Brain microvascular endothelial cell (primary cell): ENCODE data around the gene KCND2.

Source experiments
- DNase-seq: peaks from one replicate; pipeline ENCODE4 v3.0.0-alpha.2; 2020
- H3K27ac ChIP-seq: fragments of 250-450 bp; sonication (Bioruptor Pico); 2 replicates; pipeline ENCODE4 v1.5.1; 2020; ENCODE audit warnings: mild to moderate bottlenecking, moderate library complexity
- H3K27me3 ChIP-seq: fragments of 250-450 bp; sonication (Bioruptor Pico); replicated peaks from 2 replicates; pipeline ENCODE4 v1.5.1; 2020; ENCODE audit warnings: mild to moderate bottlenecking
- H3K36me3 ChIP-seq: fragments of 250-450 bp; sonication (Bioruptor Pico); replicated peaks from 2 replicates; pipeline ENCODE4 v1.5.1; 2020; ENCODE audit warnings: mild to moderate bottlenecking
- H3K4me3 ChIP-seq: 2 replicates; pipeline ENCODE4 v1.5.1; 2011; ENCODE audit warnings: low read depth, mild to moderate bottlenecking, control low read depth, low read length, moderate library complexity
- in situ Hi-C: cut with HindIII; loops from 2 replicates; pipeline ENCODE4 v1.10.0; 2017; ENCODE audit warnings: low sequenced_read_pairs, low pct_ligation_motif_present
- TF ChIP-seq, protein P1 (sequence below): IDR thresholded peaks from 2 replicates; pipeline ENCODE4 v1.5.1; 2011; ENCODE audit warnings: low read depth, mild to moderate bottlenecking, moderate library complexity, low read length, control low read depth, inconsistent platforms; ENCODE audit errors: missing control alignments

KCND2 gene

DNA sequence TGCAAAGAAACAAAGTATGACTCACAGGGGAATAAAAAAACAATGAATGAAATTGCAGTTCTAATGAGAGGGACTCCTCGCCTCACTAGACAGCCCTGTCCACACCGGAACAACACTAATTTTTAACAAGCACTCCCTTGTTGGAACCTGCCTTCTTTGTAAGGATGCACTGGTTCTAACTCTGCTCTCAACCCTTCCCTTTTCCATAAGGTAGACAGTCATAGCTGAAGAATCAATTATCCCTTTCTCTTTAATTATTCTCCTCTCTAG lies 519.8 kb downstream of the KCND2 start:
- Histone ChIP-seq H3K4me3 (no peak overlapping the region), H3K27me3 (no peaks in the 10 kb centered on the region), H3K36me3 (no peaks in the 10 kb centered on the region), H3K27ac (no peak overlapping the region)
- TF ChIP-seq, protein P1, sequence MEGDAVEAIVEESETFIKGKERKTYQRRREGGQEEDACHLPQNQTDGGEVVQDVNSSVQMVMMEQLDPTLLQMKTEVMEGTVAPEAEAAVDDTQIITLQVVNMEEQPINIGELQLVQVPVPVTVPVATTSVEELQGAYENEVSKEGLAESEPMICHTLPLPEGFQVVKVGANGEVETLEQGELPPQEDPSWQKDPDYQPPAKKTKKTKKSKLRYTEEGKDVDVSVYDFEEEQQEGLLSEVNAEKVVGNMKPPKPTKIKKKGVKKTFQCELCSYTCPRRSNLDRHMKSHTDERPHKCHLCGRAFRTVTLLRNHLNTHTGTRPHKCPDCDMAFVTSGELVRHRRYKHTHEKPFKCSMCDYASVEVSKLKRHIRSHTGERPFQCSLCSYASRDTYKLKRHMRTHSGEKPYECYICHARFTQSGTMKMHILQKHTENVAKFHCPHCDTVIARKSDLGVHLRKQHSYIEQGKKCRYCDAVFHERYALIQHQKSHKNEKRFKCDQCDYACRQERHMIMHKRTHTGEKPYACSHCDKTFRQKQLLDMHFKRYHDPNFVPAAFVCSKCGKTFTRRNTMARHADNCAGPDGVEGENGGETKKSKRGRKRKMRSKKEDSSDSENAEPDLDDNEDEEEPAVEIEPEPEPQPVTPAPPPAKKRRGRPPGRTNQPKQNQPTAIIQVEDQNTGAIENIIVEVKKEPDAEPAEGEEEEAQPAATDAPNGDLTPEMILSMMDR = no peak
- in situ Hi-C loops = no loop called here
- no peak for DNase-seq

DNA sequence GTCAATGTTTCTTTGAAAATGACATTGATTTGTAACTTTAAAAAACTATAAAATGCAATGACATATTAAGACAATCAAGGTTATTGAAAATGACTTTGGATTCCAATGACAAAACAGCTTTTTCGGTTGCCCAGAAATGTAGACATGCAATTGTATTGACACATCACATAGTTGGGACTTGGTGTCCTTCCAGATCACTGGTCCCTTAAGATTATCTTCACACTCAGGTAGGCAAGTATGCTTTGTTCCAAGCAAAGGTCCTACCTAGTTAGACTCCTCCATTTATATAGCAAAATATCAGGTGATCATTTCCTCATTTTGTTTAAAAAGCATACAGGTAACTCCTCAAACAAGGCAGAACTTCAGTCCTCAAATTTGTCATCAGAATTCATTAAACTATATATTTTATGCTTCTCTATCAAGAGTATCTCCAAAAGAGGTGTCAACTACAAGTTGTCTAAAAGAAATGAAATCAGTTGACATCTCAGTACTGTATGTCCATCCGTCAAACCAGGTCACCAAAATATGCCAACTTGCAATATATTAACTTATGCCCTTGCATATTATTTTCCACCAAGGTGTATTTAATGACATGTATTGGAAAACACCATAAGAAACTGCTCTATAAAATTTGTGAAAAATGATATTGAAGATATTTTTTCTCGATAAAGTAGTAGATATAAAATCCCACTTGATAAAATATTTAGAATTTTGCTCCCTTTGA lies 520.4 kb downstream of the KCND2 start:
- in situ Hi-C loops = no loop called here
- DNase-seq = no peak
- Histone ChIP-seq H3K27me3 (no peaks in the 10 kb centered on the region), H3K36me3 (no peaks in the 10 kb centered on the region), H3K4me3 (no peak overlapping the region), H3K27ac (no peak overlapping the region)
- TF ChIP-seq, protein P1 = no peak

DNA sequence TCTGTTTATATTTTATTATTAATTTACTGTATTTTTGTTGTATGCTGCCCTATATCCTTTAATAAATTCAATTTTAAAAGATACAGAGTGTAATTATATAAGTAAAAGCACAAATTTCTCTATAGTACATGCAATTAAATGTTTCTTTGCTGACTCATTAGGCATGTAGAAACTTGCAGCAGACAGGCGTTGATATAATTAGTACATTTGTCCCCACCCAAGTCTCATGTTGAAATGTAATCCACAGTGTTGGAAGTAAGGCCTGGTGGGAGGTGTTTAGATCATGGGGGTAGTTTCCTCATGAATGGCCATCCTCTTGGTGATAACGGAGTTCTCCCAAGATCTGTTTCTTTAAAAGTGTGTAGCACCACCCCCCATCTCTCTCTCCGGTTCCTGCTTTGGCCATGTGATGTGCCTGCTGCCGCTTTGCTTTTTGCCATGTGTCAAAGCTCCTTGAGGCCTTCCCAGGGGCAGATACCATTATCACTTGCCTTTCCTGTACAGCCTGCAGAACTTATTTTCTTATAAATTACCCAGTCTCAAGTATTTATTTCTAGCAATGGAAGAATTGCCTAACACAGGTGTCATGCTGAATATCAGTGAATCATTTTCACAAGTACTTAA lies 521.2 kb downstream of the KCND2 start:
- no peak for DNase-seq
- H3K27ac ChIP-seq = no peak overlapping the region

DNA sequence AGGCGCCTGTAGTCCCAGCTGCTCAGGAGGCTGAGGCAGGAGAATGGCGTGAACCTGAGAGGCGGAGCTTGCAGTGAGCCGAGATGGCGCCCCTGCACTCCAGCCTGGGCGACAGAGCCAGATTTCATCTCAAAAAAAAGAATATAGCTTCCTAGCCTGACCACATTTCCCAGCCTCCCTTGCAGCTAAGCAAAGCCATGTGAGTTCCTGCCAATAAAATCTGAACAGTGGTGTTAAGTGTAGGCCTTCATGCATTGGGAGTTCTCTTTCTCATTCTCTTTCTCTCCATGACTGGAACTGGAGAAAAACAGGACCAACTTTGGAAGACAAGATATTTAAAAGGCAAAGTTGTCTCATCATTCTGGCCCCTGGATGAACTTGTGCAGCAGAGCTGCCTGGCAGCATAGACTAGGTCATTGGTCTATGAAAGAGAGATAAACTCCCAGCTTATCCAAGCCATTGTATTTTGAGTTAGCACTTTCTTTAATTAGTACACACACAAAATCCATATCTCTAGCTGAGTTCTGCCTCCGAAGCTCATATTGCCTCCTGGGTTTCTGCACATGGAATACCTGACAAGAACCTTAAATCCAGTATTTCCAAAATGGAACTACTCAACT lies 524.2 kb downstream of the KCND2 start:
- H3K27me3 ChIP-seq = no peaks in the 10 kb centered on the region
- H3K36me3 ChIP-seq = no peaks in the 10 kb centered on the region
- H3K27ac ChIP-seq = no peak overlapping the region
- in situ Hi-C loops = no loop called here
- no peak overlapping the region for H3K4me3 ChIP-seq
- no peak for DNase-seq
- TF ChIP-seq, protein P1 = no peak

More for the DNA sequence above, 521.2 kb downstream of the KCND2 start:
- in situ Hi-C loops = no loop called here
- no peak overlapping the region for H3K4me3 ChIP-seq
- no peaks in the 10 kb centered on the region for H3K27me3 ChIP-seq
- H3K36me3 ChIP-seq = no peaks in the 10 kb centered on the region
- TF ChIP-seq, protein P1 = no peak

DNA sequence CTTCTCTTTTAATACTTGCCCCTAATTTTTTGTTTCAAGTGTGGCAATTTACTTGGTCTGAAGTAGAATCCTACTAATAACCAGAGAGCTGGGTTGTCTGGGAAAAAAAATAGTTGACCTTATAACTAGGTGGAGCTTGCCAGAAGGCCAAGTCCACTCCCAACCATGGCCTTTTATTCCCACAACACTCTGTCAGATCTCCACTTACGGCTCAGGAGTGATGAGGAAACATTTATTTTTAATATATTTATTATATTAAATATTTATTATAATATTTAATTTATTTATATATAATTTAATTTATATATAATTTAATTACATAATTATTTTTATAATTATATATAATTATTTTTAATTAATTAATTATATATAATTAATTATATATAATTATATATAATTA lies 526.2 kb downstream of the KCND2 start:
- Histone ChIP-seq H3K27me3 (no peaks in the 10 kb centered on the region), H3K27ac (no peak overlapping the region), H3K4me3 (no peak overlapping the region), H3K36me3 (no peaks in the 10 kb centered on the region)
- TF ChIP-seq, protein P1 = no peak
- DNase-seq = no peak
- in situ Hi-C loops = no loop called here
